Iris pigment epithelial cell (primary cell): ENCODE results near the gene ZFP69B.
A peak's percentile ranks its signal among the peaks of the same experiment; 100 is the strongest.
"Not testable (repeated sequence)": the region's sequence is repeated elsewhere in the genome, so short reads cannot be mapped to it uniquely, and the experiment has no call there.

Experiments used
- DNase-seq: peaks from one replicate; pipeline ENCODE4 v3.0.0-alpha.2; 2011; ENCODE audit warnings: low read depth

Gene ZFP69B

GRCh38 chr1:40435876-40436275 is 14.4 kb upstream of the ZFP69B start:
- DNase-seq = no peak

DNA sequence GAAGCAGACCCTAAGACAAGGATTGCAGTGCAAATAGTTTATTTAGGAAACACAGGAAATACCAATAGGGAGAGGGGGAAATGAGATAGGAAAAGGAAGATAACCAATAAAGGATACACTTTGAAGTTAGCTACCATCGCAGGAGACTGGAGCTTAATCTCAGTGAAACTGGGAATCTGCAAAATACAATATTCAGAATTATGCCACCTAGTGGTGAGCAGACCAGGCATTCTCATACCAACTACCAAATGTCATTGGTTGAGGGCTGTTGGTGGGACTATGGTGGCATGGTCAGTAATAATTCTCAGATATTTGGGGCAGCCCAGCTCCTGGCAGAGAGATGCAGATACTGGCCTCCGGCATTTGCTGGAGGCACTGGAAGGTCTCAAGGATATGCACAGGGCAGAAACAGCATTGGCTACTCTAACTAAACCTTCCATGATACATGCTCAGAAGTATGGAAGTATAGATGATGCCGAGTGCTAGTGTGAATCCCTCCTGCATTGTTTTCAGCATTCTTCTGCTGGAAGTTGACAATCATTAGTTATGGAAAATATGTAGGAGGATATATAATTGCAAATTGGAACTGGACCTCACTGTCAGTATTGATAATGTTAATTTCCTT is 11.8 kb upstream of the ZFP69B start:
- peak; percentile 36 for DNase-seq

GRCh38 chr1:40439247-40439646 is 11.0 kb upstream of the ZFP69B start:
- no peak for DNase-seq

GRCh38 chr1:40450495-40451237 is 390 bp downstream of the ZFP69B start:
- DNase-seq = peak; percentile 88

GRCh38 chr1:40451238-40451585 is 936 bp downstream of the ZFP69B start:
- DNase-seq = no peak

DNA sequence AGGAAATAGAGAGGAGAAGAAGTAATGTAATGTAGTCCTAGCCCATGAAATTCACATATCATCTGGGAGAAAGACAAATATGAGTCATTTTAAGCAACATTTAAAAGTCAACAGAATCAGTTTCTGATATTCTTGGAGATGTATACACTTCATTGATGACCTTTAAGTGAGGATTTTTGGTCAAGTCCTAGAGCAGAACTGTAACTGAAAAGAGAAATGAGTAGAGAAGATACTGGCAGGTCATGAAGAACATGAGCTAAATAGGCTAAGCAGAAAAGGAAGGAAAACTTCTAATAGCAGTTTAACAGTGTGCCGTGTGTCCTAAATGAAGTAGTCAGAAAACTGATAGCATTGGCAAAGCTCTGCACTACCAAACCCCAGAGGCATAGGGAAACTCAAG is 4.6 kb downstream of the ZFP69B start:
- DNase-seq = no peak

- DNase-seq = peak; percentile 7
These were observed 12.8 kb downstream of the ZFP69B start for GRCh38 chr1:40462956-40463590.

- DNase-seq = no peak
These were observed 19.1 kb downstream of the ZFP69B start for GRCh38 chr1:40469327-40469726.

DNA sequence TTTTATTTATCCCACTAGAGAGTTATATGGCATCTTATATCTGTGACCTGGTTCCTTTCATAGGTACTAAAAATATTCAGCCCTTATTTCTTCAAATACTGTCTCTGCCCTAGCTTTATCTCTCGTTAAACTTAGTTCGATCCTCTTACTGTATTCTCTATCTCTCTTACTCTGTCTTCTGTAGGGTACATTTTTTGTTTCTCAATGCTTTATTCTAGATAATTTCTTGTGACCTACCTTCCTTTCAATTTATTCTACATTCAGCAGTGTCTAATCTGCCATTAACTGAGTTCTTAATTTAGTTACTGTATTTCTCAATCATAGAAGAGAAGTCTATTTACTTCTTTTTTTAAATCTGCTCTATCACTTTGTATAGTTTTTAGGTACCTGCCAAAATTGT is 25.0 kb downstream of the ZFP69B start:
- no peak for DNase-seq

DNA sequence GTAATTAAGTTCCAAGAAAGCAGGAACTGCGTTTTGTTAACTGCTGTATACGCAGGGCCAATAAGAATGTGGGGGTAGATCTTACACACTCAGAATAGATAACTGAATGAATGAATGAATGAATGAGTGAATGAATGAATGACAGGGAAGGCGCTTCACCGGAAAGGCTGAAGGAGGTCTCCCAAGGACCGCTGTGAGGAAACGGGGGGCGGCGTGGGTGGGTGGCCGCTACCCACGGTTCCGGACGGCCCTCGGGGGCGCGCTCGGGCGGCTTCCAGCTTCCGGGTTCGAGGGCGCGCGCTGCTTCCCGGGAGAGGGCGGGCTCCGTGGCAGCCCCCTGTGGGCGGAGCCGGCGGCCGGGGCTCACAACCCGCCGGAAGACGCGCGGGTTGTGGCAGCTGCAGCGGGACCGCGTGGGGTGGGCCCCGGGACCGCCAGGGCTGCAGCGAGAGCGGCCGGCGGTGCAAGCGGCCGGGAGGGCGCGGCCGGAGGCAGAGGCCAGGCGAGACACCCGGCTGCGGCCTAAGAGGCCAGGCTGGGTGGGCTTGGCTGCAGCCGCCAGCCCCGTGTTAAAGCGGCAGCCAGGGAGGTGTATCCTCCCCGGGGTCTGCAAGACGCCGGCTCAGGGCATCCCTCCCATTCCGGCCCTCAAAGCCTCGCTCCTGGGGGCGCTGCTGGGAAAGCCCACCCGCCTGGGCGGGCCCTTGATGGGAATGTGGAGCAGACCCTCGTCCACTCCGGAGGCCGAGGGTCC is 26.8 kb downstream of the ZFP69B start, which contains the start of gene ZFP69:
TSS of gene ZFP69 (plus strand) at position 367 of the 754 bp plus-strand sequence. CDS start 2,072 bp downstream, outside the sequence.
- peak; percentile 72 for DNase-seq

- peak; percentile 39 for DNase-seq
These were observed 27.4 kb downstream of the ZFP69B start for GRCh38 chr1:40477678-40478053.

DNA sequence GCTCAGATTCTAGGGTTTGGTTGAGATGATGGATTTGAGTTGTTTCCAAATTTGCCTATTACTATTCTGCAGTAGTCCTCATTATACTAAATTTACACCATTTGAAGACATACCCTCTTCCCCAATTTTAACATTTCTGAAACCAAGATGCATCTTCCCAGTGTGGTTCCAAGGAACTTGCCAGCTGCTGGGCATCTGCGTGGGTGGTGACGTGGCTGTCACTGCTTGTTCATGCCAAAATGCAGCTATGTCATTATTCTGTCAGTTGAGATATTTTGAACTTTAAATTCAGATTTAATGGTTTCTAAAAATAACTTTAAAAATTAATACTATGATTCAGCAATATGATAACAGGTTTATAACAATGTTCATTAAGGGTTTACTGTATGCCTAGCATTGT is 28.0 kb downstream of the ZFP69B start:
- DNase-seq = no peak

GRCh38 chr1:40479156-40479555 is 28.9 kb downstream of the ZFP69B start:
- DNase-seq = no peak

DNA sequence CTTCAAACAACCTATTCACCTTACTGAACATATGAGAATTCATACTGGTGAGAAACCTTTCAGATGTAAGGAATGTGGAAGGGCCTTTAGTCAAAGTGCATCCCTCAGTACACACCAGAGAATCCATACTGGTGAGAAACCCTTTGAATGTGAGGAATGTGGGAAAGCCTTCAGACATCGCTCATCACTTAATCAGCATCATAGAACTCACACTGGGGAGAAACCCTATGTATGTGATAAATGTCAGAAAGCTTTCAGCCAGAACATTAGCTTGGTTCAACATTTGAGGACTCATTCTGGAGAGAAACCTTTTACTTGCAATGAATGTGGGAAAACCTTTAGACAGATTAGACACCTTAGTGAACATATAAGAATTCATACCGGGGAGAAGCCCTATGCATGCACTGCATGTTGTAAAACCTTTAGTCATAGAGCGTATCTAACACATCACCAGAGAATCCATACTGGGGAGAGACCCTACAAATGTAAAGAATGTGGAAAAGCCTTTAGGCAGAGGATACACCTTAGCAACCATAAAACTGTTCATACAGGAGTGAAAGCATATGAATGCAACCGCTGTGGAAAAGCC is 45.1 kb downstream of the ZFP69B start:
- DNase-seq = no peak

DNA sequence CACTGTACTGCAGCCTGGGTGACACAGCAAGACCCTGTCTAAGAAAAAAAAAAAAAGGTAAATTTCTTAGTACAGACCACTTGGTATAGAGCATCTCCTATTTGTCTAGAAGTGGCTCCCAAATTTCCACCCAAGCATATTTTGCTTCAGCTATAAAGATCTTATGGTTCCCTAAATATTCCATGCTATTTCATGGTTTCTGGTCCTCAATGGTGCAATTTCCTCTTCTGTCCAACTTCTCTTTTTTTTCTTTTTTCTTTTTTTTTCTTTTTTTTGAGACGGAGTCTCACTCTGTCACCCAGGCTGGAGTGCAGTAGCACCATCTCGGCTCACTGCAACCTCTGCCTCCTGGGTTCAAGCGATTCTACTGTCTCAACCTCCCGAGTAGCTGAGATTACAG is 52.4 kb downstream of the ZFP69B start:
- not testable (repeated sequence) for DNase-seq

DNA sequence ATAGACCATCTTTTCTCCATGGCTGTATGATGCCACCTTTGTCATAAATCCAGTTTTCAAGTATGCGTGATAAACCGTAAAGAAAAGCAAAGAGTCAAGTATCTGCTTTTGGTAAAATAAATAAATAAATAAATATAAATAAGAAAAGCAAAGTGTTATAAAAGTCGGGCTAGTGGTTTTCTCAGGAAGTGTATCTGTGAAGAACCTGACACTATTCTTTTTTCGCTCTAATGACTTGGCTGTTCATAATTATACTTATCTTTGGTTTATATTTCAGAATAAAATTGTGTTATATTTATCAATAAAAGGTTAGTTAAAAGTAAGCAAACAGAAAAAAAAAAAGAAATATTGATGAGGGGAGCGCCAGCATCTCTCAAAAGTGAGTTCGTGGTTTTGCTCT is 57.7 kb downstream of the ZFP69B start:
- DNase-seq = no peak

DNA sequence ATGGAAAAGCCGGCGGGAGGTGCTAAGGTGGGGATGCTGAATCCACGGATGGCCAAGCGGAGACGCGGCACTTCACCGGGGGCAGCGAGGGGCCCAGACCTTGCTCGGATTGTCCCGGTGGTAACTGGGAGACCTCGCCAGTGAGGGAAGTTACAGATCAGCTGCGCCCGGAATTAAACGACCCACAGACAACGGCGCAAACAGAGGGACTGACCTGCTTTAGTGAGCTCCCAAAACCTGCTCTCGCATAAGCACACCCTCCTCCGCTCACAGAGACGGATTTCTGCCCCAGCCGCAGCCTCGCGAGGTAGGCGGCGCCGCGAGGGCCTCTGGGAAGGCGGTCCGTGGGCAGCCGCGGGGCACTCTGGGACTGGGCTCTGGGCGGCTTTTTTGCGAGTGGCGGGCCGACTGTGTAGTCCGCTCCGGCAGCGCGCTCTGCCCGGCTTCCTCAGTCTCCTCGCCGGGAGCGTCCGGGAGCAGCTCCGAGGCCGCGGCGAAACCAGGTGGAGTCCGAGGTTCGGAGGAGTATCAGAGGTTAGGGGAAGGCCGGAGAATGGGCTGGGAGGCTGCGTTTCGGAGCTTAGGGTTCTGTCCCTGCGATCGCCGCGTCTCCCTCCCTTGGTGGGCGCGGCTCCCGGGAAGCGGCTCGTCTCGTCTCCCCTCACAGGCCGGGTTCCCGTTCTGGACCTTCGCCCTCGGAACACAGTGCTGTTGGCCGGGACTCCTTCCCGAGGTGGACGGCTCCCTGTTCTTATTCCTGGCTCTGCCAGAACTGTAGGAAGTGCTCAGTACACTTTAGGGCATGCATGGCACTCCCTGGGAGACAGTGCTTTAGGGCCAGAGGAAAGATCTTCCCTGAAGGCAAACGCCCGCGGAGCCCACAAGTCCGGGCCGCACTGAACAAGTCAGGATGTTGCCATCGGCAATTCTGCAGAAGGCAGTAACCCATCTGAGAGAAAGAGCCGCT is 58.4 kb downstream of the ZFP69B start, which contains the start of gene EXO5:
TSS of gene EXO5 (plus strand) at position 393 of the 967 bp plus-strand sequence. CDS start 5,778 bp downstream, outside the sequence.
- peak; percentile 87 for DNase-seq
